ENCODE data around the gene CPAMD8.

CPAMD8 gene

DNA sequence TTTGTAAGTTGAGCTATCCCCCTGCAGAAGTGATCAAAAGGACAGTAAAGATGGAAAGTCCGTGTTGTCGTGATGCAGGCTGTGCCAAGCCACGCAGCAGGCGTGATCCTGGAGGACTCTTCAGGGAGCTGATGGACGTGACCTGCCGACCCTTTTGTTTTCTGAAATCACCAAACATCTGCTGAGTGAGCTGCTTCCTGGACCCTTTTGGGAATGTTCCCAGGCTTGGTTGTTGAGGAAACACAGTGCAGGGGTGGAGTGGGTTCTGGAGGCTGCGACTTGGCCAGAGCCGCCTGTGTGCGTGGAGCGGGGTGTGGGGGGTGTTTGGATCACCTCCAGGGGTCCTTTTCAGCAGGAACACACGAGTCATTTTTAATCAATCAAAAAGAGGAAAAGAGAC is 15.4 kb upstream of the CPAMD8 start:
- TF ChIP-seq, protein P1, sequence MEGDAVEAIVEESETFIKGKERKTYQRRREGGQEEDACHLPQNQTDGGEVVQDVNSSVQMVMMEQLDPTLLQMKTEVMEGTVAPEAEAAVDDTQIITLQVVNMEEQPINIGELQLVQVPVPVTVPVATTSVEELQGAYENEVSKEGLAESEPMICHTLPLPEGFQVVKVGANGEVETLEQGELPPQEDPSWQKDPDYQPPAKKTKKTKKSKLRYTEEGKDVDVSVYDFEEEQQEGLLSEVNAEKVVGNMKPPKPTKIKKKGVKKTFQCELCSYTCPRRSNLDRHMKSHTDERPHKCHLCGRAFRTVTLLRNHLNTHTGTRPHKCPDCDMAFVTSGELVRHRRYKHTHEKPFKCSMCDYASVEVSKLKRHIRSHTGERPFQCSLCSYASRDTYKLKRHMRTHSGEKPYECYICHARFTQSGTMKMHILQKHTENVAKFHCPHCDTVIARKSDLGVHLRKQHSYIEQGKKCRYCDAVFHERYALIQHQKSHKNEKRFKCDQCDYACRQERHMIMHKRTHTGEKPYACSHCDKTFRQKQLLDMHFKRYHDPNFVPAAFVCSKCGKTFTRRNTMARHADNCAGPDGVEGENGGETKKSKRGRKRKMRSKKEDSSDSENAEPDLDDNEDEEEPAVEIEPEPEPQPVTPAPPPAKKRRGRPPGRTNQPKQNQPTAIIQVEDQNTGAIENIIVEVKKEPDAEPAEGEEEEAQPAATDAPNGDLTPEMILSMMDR (conservative IDR thresholded peaks at IDR 0.05): no peak
- H3K27ac ChIP-seq: peak overlapping the region; percentile 70

DNA sequence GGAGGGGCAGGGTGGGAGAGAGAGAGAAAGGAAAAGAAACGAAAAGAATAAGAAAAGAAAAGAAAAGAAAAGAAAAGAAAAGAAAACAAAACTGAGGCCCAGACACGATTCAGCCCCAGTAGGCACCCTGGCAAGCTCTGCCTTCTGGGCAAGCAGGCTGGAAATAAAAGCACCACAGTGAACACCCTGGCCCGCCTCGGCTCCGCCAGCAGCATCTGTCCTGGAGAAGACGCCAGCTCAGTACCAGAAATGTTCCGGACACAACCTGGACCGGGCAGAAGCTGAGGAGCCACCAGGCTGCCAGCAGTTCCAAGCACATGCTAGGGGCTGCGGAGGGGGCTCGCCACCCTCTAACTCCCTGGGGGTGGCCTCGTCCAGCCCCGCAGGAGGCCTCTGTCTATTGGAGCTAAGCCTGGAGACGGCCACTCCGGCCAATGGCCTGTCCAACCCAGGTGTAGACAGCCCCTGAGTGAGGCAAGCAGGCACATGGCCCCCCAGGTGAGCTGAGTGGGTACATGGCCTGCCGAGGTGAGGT is 11.4 kb upstream of the CPAMD8 start:
- TF ChIP-seq, protein P1 (conservative IDR thresholded peaks at IDR 0.05): no peak
- no peak overlapping the region for H3K27ac ChIP-seq

DNA sequence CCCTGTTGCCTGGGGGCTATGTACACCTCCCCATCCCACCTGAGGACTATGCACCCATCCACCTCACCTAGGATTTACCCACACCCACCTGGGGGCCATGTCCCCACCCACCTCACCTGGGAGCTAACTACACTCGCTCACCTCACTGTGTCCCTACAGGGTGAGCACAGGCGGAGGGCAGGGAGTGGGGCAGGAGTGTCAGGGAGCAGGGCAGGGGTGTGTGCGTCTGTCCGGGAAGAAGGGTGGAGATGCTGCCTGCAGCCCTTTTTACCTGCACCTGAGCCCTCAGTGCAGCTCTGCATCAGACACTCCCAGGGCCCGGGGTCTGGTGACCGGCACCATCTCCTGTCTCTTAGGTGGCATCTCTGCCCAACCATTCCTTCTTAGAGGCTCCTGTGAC is 10.6 kb upstream of the CPAMD8 start:
- TF ChIP-seq, protein P1 (conservative IDR thresholded peaks at IDR 0.05): no peak
- no peak overlapping the region for H3K27ac ChIP-seq

DNA sequence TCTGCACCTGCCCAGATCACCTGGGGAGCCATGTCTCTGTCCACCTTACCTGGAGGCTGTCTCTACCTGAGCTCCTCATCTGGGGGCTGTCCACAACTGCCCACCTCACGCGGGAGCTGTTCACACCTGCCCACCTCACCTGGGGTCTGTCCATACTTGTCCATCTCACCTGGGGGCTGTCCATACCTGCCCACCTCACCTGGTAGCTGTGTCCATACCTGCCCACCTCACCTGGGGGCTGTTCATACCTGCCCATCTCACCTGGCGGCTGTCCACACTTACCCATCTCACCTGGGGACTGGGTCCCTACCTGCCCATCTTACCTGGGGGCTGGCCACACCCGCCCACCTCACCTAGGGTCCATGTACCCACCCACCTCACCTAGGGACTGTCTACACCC is 10.0 kb upstream of the CPAMD8 start:
- no peak overlapping the region for H3K27ac ChIP-seq
- TF ChIP-seq, protein P1 (conservative IDR thresholded peaks at IDR 0.05): no peak

DNA sequence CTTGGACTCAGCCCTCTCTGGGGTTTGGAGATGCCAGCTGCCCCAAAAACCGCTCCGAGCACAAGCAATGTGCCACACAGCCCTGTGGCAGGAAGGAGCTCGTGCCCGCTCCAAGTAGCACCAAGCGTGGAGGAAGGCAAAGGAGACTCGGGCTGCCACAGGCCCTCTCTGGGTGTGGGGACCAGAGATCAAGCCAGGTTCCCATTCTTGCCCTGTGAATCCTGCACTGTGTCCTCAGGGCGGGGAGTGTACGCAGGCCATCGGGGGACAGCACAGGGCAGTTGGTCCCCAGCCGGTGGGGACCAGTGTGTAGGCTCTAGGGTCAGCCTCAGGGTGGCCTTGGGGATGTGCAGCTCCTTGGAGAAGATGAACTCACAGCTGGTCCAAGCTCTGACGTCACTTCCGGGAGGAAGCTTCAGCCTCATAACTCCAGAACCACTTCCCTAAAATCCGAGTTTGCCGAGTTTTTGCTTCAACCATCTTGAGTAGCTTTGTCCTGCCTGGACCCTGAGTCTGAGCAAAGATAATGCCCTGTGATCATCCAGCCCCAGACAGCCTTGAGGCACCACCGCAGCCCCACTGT is 9.3 kb upstream of the CPAMD8 start:
- TF ChIP-seq, protein P1 (conservative IDR thresholded peaks at IDR 0.05): no peak
- no peak overlapping the region for H3K27ac ChIP-seq

DNA sequence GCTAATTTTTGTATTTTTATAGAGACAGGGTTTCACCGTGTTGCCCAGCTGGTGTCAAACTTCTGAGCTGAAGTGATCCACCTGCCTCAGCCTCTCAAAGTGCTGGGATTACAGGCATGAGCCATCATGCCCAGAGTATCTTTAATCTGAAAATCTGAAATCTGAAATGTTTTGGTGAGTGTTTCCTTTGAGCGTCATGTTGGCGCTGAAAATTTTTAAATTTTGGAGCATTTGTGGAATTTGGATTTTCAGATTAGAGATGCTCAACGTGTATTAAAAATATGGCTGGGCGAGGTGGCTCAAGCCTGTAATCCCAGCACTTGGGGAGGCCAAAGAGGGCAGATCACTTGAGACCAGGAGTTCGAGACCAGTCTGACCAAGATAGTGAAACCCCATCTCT is 5.1 kb upstream of the CPAMD8 start:
- TF ChIP-seq, protein P1 (conservative IDR thresholded peaks at IDR 0.05): no peak
- H3K27ac ChIP-seq: no peak overlapping the region

DNA sequence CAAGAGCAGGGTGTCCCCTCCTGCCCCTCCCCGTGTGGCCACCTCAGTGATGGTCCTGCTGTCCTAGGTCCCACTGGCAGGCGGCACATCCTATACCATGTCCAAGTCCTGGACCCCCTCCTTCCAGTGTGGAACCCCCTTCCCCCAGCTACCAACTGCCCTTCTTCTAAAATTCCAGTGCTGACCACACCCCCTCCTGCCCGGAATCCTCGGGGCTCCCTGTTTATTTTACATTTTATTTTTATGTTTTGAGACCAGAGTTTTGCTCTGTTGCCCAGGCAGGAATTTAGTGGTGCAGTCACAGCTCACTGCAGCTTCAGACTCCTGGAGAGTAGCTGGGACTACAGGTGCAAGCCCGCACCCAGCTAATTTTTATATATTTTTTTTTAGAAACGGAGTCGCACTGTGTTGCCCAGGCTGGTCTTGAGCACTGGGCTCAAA is 945 bp upstream of the CPAMD8 start:
- TF ChIP-seq, protein P1 (conservative IDR thresholded peaks at IDR 0.05): no peak
- H3K27ac ChIP-seq: no peak overlapping the region
